Measurements from ENCODE around the gene SLC39A9.

SLC39A9 gene

GRCh38 chr14:69399750-69400149 lies 1.3 kb downstream of the SLC39A9 start:
- no peak for DNase-seq (ENCODE audit: low read depth)
- no peak for TF ChIP-seq CTCF (IDR thresholded peaks at IDR 0.05; ENCODE audit: control insufficient read depth, extremely low read depth, insufficient read depth)
- peak overlapping the region; percentile 72 for H3K4me3 ChIP-seq (ENCODE audit: low read depth, low read length)

- no peak for TF ChIP-seq CTCF (IDR thresholded peaks at IDR 0.05; ENCODE audit: control insufficient read depth, extremely low read depth, insufficient read depth)
- H3K4me3 ChIP-seq (ENCODE audit: low read depth, low read length) = peak overlapping the region; percentile 72
- no peak for DNase-seq (ENCODE audit: low read depth)
These were observed 1.7 kb downstream of the SLC39A9 start for GRCh38 chr14:69400154-69400553.

- no peak overlapping the region for H3K4me3 ChIP-seq (ENCODE audit: low read depth, low read length)
- no peak for TF ChIP-seq CTCF (IDR thresholded peaks at IDR 0.05; ENCODE audit: control insufficient read depth, extremely low read depth, insufficient read depth)
These were observed 3.3 kb downstream of the SLC39A9 start for GRCh38 chr14:69401841-69402240.

GRCh38 chr14:69404478-69404877 lies 6.0 kb downstream of the SLC39A9 start:
- H3K4me3 ChIP-seq (ENCODE audit: low read depth, low read length) = no peak overlapping the region
- DNase-seq (ENCODE audit: low read depth) = no peak
- TF ChIP-seq CTCF (IDR thresholded peaks at IDR 0.05; ENCODE audit: control insufficient read depth, extremely low read depth, insufficient read depth) = no peak

More at GRCh38 chr14:69401841-69402240, 3.3 kb downstream of the SLC39A9 start:
- no peak for DNase-seq (ENCODE audit: low read depth)

- no peak for TF ChIP-seq CTCF (IDR thresholded peaks at IDR 0.05; ENCODE audit: control insufficient read depth, extremely low read depth, insufficient read depth)
- DNase-seq (ENCODE audit: low read depth) = no peak
- no peak overlapping the region for H3K4me3 ChIP-seq (ENCODE audit: low read depth, low read length)
These were observed 6.4 kb downstream of the SLC39A9 start for GRCh38 chr14:69404883-69405282.

GRCh38 chr14:69405762-69406161 lies 7.3 kb downstream of the SLC39A9 start:
- no peak for DNase-seq (ENCODE audit: low read depth)
- no peak overlapping the region for H3K4me3 ChIP-seq (ENCODE audit: low read depth, low read length)
- no peak for TF ChIP-seq CTCF (IDR thresholded peaks at IDR 0.05; ENCODE audit: control insufficient read depth, extremely low read depth, insufficient read depth)

GRCh38 chr14:69408331-69408960 lies 10.0 kb downstream of the SLC39A9 start:
- no peak for TF ChIP-seq CTCF (IDR thresholded peaks at IDR 0.05; ENCODE audit: control insufficient read depth, extremely low read depth, insufficient read depth)

More at GRCh38 chr14:69408331-69408960, 10.0 kb downstream of the SLC39A9 start:
- H3K4me3 ChIP-seq (ENCODE audit: low read depth, low read length) = no peak overlapping the region
- DNase-seq (ENCODE audit: low read depth) = no peak

Data from LNCaP clone FGC (cell line).